ENCODE measurements around the gene IL1RN. TPM values are rescaled to one million over a fixed set of nuclear protein-coding genes. Genes with fewer than 3 reads are reported as not detected.

Gene IL1RN
- total and polyA plus RNA-seq, 2 of the 13 experiments (the other 11 are each of a cell fraction or from before 2014, with no cell fraction given) = 21.2 to 101 TPM

DNA sequence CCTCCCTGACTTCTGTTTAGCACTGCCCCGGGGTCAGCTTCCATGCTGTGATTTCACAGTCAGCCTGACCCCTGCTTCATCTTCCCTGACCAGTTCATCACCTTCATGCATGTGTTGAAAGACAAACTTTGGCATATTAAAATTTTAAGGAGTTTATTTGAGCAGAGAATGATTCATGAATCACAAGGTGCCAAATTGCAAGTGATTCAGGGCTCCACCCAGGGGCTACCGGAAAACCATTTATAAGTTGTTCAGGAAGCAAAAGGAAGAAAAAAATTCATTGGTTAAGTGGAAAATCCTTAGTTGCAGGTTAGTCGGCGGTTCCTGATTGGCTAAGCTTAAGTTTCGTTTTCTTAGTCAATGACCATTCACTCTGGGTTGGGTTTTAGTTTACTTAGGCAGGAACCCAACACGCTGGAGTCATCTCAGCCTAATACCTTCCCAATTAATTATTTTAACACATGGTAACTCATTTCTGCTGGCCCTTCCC, 49.0 kb upstream of the IL1RN start:
- intact Hi-C loops (cut with micrococcal nuclease; ENCODE audit: unreplicated experiment) (no loop called here), in situ Hi-C loops (cut with HindIII; ENCODE audit: extremely low pct_ligation_motif_present, low pct_unique_long_range_greater_than_20kb) (no loop called here)
- Histone ChIP-seq H2AFZ (ENCODE audit: low read length) (no peak overlapping the region), H3K4me2 (ENCODE audit: low read depth, low read length) (no peak overlapping the region), H3K27me3 (ENCODE audit: control insufficient read depth in 1 of 2, insufficient read depth in 2 of 2, low read length in 2 of 2) (peaks cover 2 to 19% of the 10 kb centered on the region in 2 experiments; a peak in 3 of 5 replicates), H3K27ac (ENCODE audit: extremely low read length, insufficient read depth, low read length) (no peak overlapping the region), H3K9ac (ENCODE audit: insufficient read depth, low read depth, low read length) (no peak overlapping the region), H3K9me3 (ENCODE audit: low read length) (no peaks in the 10 kb centered on the region), H4K20me1 (ENCODE audit: insufficient read depth, low read length) (no peaks in the 10 kb centered on the region), H3K79me2 (ENCODE audit: insufficient read depth, low read length) (no peaks in the 10 kb centered on the region), H3K36me3 (replicated peaks in 1 of 2; ENCODE audit: control insufficient read depth in 1 of 2, insufficient read depth in 2 of 2, low read length in 2 of 2) (no peaks in the 10 kb centered on the region), H3K4me3 (replicated peaks in 1 of 3; ENCODE audit: insufficient read depth in 1 of 3, low read depth in 2 of 3, low read length in 3 of 3) (no peak overlapping the region), H3K4me1 (ENCODE audit: insufficient read depth, low read length) (peaks cover 14% of the 10 kb centered on the region; the same call in 1 of the 2 replicates)
- CTCF ChIA-PET (ENCODE audit: low intra/inter-chr PET ratio, low total read pairs) = no interaction called here
- ATAC-seq = no peak
- no peak for TF ChIP-seq SIN3A (IDR thresholded peaks at IDR 0.05; ENCODE audit: borderline replicate concordance, low read depth, low read length)
- BruUV-seq (replicated peaks) = no TSS peak
- DNase-seq (ENCODE audit: low spot score) = no peak
- POLR2A ChIA-PET = no interaction called here
- WGBS (ENCODE audit: low lambda C conversion rate) = 36% methylated on average over 6 of the region's 6 CpGs
- no peak for FAIRE-seq

DNA sequence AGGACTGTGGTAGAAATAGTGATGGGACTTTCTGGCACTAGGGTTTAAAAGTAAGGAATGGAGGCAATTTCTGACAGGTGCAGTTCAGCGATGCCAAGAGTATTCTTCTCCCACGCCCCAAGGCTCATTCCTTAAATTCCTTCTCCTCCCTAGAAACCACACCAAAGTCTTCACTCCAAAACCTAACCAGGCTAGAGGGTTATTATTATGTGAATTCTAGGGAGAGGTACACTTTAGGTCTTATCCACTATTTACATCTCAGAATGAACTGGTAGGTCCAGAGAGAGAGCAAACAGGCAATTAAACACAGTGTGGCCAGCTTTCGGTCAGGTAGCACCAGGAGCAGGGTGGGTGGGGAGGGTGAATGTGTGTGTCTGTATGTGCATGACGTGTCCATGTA, 48.3 kb upstream of the IL1RN start:
- no peak overlapping the region for H2AFZ ChIP-seq (ENCODE audit: low read length)
- H3K27ac ChIP-seq (ENCODE audit: extremely low read length, insufficient read depth, low read length) = no peak overlapping the region
- no peak for FAIRE-seq
- peaks cover 2 to 20% of the 10 kb centered on the region in 2 experiments; a peak in 3 of 5 replicates for H3K27me3 ChIP-seq (ENCODE audit: control insufficient read depth in 1 of 2, insufficient read depth in 2 of 2, low read length in 2 of 2)
- H3K79me2 ChIP-seq (ENCODE audit: insufficient read depth, low read length) = no peaks in the 10 kb centered on the region
- ChIA-PET POLR2A (interaction anchor here (1.1 to 1.9 kb wide), 3 partner anchors 49 to 119 kb away, joined by 3 to 9 read pairs (median 4); no protein-coding TSS in a partner anchor), CTCF (ENCODE audit: low intra/inter-chr PET ratio, low total read pairs) (interaction anchor here (2.0 to 2.9 kb wide), 3 partner anchors 58 to 311 kb away, joined by 8 to 35 read pairs (median 34); no protein-coding TSS in a partner anchor)
- H3K9ac ChIP-seq (ENCODE audit: insufficient read depth, low read depth, low read length) = no peak overlapping the region
- 34% methylated on average over 4 of the region's 4 CpGs for WGBS (ENCODE audit: low lambda C conversion rate)
- TF ChIP-seq ZNF747 (CRISPR knock-in tag; IDR thresholded peaks at IDR 0.05; ENCODE audit: borderline replicate concordance) (no peak), ZNF841 (CRISPR knock-in tag; IDR thresholded peaks at IDR 0.05; ENCODE audit: borderline replicate concordance) (no peak), GPN1 (CRISPR knock-in tag; IDR thresholded peaks at IDR 0.05; ENCODE audit: borderline replicate concordance) (no peak)
- H4K20me1 ChIP-seq (ENCODE audit: insufficient read depth, low read length) = no peaks in the 10 kb centered on the region
- DNase-seq (ENCODE audit: low spot score) = no peak
- H3K4me2 ChIP-seq (ENCODE audit: low read depth, low read length) = no peak overlapping the region
- no peak for ATAC-seq
- intact Hi-C loops (cut with micrococcal nuclease; ENCODE audit: unreplicated experiment) (no loop called here), in situ Hi-C loops (cut with HindIII; ENCODE audit: extremely low pct_ligation_motif_present, low pct_unique_long_range_greater_than_20kb) (no loop called here)
- no peaks in the 10 kb centered on the region for H3K36me3 ChIP-seq (replicated peaks in 1 of 2; ENCODE audit: control insufficient read depth in 1 of 2, insufficient read depth in 2 of 2, low read length in 2 of 2)
- no TSS peak for BruUV-seq (replicated peaks)
- H3K4me3 ChIP-seq (replicated peaks in 1 of 3; ENCODE audit: insufficient read depth in 1 of 3, low read depth in 2 of 3, low read length in 3 of 3) = no peak overlapping the region
- H3K9me3 ChIP-seq (ENCODE audit: low read length) = no peaks in the 10 kb centered on the region
- peaks cover 14% of the 10 kb centered on the region; the same call in 1 of the 2 replicates for H3K4me1 ChIP-seq (ENCODE audit: insufficient read depth, low read length)
